GM19324 (cell line): ENCODE results near the gene APPL2.
"Not testable (repeated sequence)": the region's sequence is repeated elsewhere in the genome, so short reads cannot be mapped to it uniquely, and the experiment has no call there.

Experiments used
- ATAC-seq: cut with Tn5 transposase; IDR thresholded peaks from one replicate; pipeline ENCODE4 v1.9.1; 2021; ENCODE audit warnings: mild to moderate bottlenecking, moderate library complexity; ENCODE audit not compliant: unreplicated experiment, low FRiP score

APPL2 gene

GRCh38 chr12:105256921-105257320 lies 20.9 kb upstream of the APPL2 start:
- ATAC-seq = no peak

- ATAC-seq = not testable (repeated sequence)
Measured at GRCh38 chr12:105256431-105256830, 20.5 kb upstream of the APPL2 start.

- no peak for ATAC-seq
Measured at GRCh38 chr12:105256011-105256410, 20.0 kb upstream of the APPL2 start.

- ATAC-seq = no peak
Measured at GRCh38 chr12:105253866-105254513, 18.0 kb upstream of the APPL2 start.

GRCh38 chr12:105252901-105253300 lies 16.9 kb upstream of the APPL2 start:
- ATAC-seq = no peak

GRCh38 chr12:105245776-105246427 lies 9.9 kb upstream of the APPL2 start:
- not testable (repeated sequence) for ATAC-seq

GRCh38 chr12:105245291-105245690 lies 9.3 kb upstream of the APPL2 start:
- no peak for ATAC-seq

GRCh38 chr12:105240228-105240627 lies 4.3 kb upstream of the APPL2 start:
- ATAC-seq = no peak

- ATAC-seq = no peak
Measured at GRCh38 chr12:105239304-105239703, 3.3 kb upstream of the APPL2 start.

- no peak for ATAC-seq
Measured at GRCh38 chr12:105237666-105238065, 1.7 kb upstream of the APPL2 start.

- no peak for ATAC-seq
Measured at GRCh38 chr12:105235281-105235731, 668 bp downstream of the APPL2 start.

GRCh38 chr12:105234197-105234596 lies 1.8 kb downstream of the APPL2 start:
- no peak for ATAC-seq

- no peak for ATAC-seq
Measured at GRCh38 chr12:105233041-105233905, 2.7 kb downstream of the APPL2 start.

- ATAC-seq = no peak
Measured at GRCh38 chr12:105231396-105231795, 4.6 kb downstream of the APPL2 start.

- ATAC-seq = no peak
Measured at GRCh38 chr12:105229371-105229770, 6.6 kb downstream of the APPL2 start.

- ATAC-seq = no peak
Measured at GRCh38 chr12:105228966-105229365, 7.0 kb downstream of the APPL2 start.

GRCh38 chr12:105228494-105228893 lies 7.5 kb downstream of the APPL2 start:
- ATAC-seq = no peak

GRCh38 chr12:105227879-105228278 lies 8.1 kb downstream of the APPL2 start:
- no peak for ATAC-seq

- no peak for ATAC-seq
Measured at GRCh38 chr12:105226219-105226618, 9.8 kb downstream of the APPL2 start.

GRCh38 chr12:105225505-105226015 lies 10.4 kb downstream of the APPL2 start:
- no peak for ATAC-seq

- ATAC-seq = no peak
Measured at GRCh38 chr12:105224399-105224798, 11.6 kb downstream of the APPL2 start.
